Gastroesophageal sphincter (tissue), 4 donors: ENCODE data around the gene TCP11. TPM values are rescaled to one million over a fixed set of nuclear protein-coding genes. Genes with fewer than 3 reads are reported as not detected.

Experiments used
- ATAC-seq: fragments of 150-250 bp; one replicate; pipeline ENCODE4 v1.9.1; 2016; ENCODE audit warnings: mild to moderate bottlenecking, moderate library complexity
- H3K27ac ChIP-seq, 4 donors: fragments of 200-600 bp; sonication (generic) in 3 of 4; 1 replicate in 3 of 4; 2 replicates in 1 of 4; pipeline ENCODE4 v1.5.1; 2016 to 2019
- H3K27me3 ChIP-seq: fragments of 200-600 bp; sonication (generic); one replicate; pipeline ENCODE4 v1.5.1; 2019
- H3K36me3 ChIP-seq, 2 donors: fragments of 200-600 bp; sonication (generic); one replicate each; pipeline ENCODE4 v1.5.1; 2019; ENCODE audit warnings: control low read depth in 1 of 2
- H3K4me1 ChIP-seq, 3 donors: fragments of 200-600 bp; sonication (generic); 1 replicate in 2 of 3; 2 replicates in 1 of 3; pipeline ENCODE4 v1.5.1; 2016 to 2019; ENCODE audit warnings: control low read depth in 2 of 3
- H3K4me3 ChIP-seq, 2 donors: fragments of 200-600 bp; sonication (generic); one replicate each; pipeline ENCODE4 v1.5.1; 2019; ENCODE audit warnings: mild to moderate bottlenecking in 1 of 2, moderate library complexity in 1 of 2
- H3K9me3 ChIP-seq, 3 donors: fragments of 200-600 bp; sonication (generic); one replicate each; pipeline ENCODE4 v1.5.1; 2017 to 2019; ENCODE audit warnings: control low read depth in 2 of 3
- CTCF ChIP-seq, 4 experiments: fragments of 200-600 bp in 2 of 4; fragments of 450-650 bp in 2 of 4; sonication (generic) in 1 of 4; IDR thresholded peaks; one replicate each; pipeline ENCODE4 v1.5.1; 2017 to 2019; ENCODE audit warnings: antibody characterized with exemption in 4 of 4, mild to moderate bottlenecking in 2 of 4, moderate library complexity in 2 of 4
- EP300 ChIP-seq: sonication (generic); formaldehyde crosslinking; IDR thresholded peaks from one replicate; pipeline ENCODE4 v1.6.1; 2017; ENCODE audit warnings: antibody characterized with exemption, mild to moderate bottlenecking
- POLR2A ChIP-seq, 2 donors: fragments of 450-650 bp; IDR thresholded peaks; one replicate each; pipeline ENCODE4 v1.6.1; 2017; ENCODE audit warnings: antibody characterized with exemption in 2 of 2, mild to moderate bottlenecking in 2 of 2, moderate library complexity in 1 of 2
- POLR2AphosphoS5 ChIP-seq: sonication (generic); formaldehyde crosslinking; IDR thresholded peaks from one replicate; pipeline ENCODE4 v1.6.1; 2017; ENCODE audit warnings: antibody characterized with exemption
- WGBS, 2 donors: methylation state at CpG; one replicate each; pipeline ENCODE4 v1.1.5; 2018; ENCODE audit warnings: low coverage in 1 of 2; 5-methylcytosine and 5-hydroxymethylcytosine counted together
- total RNA-seq, 4 donors: library from RNA; depleted of rRNA; stranded (reverse); fragments of >200 nt; gene quantifications; one replicate each; pipeline ENCODE4 v1.1.0, GENCODE V29; 2016

The TCP11 gene
- total RNA-seq, 4 donors from 2014 or later: 0.77 TPM; not detected in 3

GRCh38 chr6:35082733-35083403 is 58.3 kb downstream of the TCP11 start:
- Histone ChIP-seq H3K4me1 (peaks cover 0 to 76% (median 12%) of the 10 kb centered on the region in 3 donors), H3K27me3 (no peaks in the 10 kb centered on the region), H3K9me3 (no peaks in the 10 kb centered on the region), H3K4me3 (no peak overlapping the region), H3K36me3 (peaks cover 0 to 100% of the 10 kb centered on the region in 2 donors), H3K27ac (peak overlapping the region in 3 of 4 donors; percentile 68 to 72 (median 68))
- WGBS, 2 donors: 100% methylated on average over 1 of the region's 13 CpGs; no CpG with 5 or more reads in 1 of the 2 donors
- TF ChIP-seq CTCF (IDR thresholded peaks at IDR 0.05) (no peak), EP300 (no peak), POLR2A (IDR thresholded peaks at IDR 0.05) (no peak), POLR2AphosphoS5 (no peak)
- no peak for ATAC-seq

GRCh38 chr6:35082046-35082732 is 59.0 kb downstream of the TCP11 start:
- 37% methylated on average over 5 of the region's 19 CpGs; no CpG with 5 or more reads in 1 of the 2 donors for WGBS, 2 donors
- no peak overlapping the region for H3K4me3 ChIP-seq
- ATAC-seq: no peak
- peaks cover 0 to 70% (median 12%) of the 10 kb centered on the region in 3 donors for H3K4me1 ChIP-seq
- peak in 1 of 4 experiments; percentile 3 for TF ChIP-seq CTCF (IDR thresholded peaks at IDR 0.05)
- TF ChIP-seq POLR2AphosphoS5: no peak
- peaks cover 0 to 100% of the 10 kb centered on the region in 2 donors for H3K36me3 ChIP-seq
- no peaks in the 10 kb centered on the region for H3K27me3 ChIP-seq
- H3K9me3 ChIP-seq: no peaks in the 10 kb centered on the region
- H3K27ac ChIP-seq: peak overlapping the region in 3 of 4 donors; percentile 68 to 72 (median 68)

DNA sequence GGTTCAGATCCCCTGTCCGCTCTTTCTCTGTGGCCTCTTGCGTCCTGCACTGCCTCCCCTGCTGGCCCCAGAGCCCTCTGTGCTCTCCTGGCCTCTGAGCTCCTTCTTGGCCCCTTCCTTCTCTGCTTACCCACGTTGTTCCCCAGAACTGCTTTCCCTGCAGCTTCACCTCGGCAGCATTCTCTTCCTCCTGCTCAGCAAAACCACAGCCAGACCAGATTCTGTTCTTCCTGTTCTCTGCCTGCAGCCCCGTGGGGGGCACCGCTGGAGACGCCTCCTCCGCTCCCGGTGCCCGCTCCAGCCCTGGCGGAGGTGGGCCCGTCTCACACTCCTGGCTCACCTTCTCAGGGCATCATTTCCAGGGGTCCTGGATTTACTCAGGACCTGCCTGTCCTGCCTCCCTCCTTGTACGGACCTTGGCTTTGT is 59.7 kb downstream of the TCP11 start:
- peaks cover 0 to 100% of the 10 kb centered on the region in 2 donors for H3K36me3 ChIP-seq
- peak; percentile 8 for ATAC-seq
- H3K4me1 ChIP-seq: peaks cover 0 to 63% (median 12%) of the 10 kb centered on the region in 3 donors

DNA sequence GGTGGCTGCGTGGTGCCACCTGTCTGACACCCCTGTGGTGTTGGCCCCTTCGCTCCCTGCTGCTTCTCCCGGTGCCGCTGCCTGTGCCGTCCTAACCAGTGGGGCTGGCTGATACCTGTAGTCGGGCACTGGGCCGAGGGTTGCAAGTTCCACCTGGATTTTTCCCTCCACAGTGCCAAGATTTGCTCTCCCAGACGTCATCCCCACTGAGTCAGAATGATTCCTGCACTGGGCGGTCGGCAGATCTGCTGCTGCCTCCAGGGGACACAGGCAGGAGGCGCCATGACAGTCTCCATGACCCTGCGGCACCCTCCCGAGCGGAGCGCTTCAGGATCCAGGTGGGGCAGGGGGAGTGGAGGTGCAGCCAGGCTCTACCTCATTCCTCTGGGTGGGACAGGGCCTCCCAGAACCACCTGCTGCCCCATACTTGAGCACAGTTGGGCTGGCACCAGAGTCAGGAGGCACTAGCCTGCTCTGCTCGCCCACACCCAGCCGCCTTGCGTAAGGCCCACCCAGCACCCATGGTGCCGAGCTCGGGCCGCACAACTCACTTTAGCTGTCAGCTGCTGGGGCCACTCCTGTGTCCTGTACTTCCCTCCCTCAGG is 60.2 kb downstream of the TCP11 start:
- ATAC-seq: no peak
- Histone ChIP-seq H3K27ac (peak overlapping the region in 3 of 4 donors; percentile 68 to 72 (median 68)), H3K4me3 (no peak overlapping the region), H3K4me1 (peaks cover 0 to 62% (median 12%) of the 10 kb centered on the region in 3 donors), H3K27me3 (no peaks in the 10 kb centered on the region), H3K36me3 (peaks cover 0 to 100% of the 10 kb centered on the region in 2 donors), H3K9me3 (no peaks in the 10 kb centered on the region)
- WGBS, 2 donors: 60% methylated on average over 1 of the region's 21 CpGs; no CpG with 5 or more reads in 1 of the 2 donors
- TF ChIP-seq POLR2AphosphoS5 (no peak), EP300 (no peak), CTCF (IDR thresholded peaks at IDR 0.05) (no peak), POLR2A (IDR thresholded peaks at IDR 0.05) (no peak)

More for the DNA sequence above, 59.7 kb downstream of the TCP11 start:
- H3K4me3 ChIP-seq: no peak overlapping the region
- whole genome bisulfite sequencing, 2 donors: 35 to 48% methylated on average over 4 to 12 of the region's 13 CpGs
- H3K27me3 ChIP-seq: no peaks in the 10 kb centered on the region
- no peak for TF ChIP-seq CTCF (IDR thresholded peaks at IDR 0.05)
- no peak for TF ChIP-seq POLR2AphosphoS5
- TF ChIP-seq EP300: no peak
- TF ChIP-seq POLR2A (IDR thresholded peaks at IDR 0.05): no peak
- no peaks in the 10 kb centered on the region for H3K9me3 ChIP-seq
- peak overlapping the region in 3 of 4 donors; percentile 68 to 72 (median 68) for H3K27ac ChIP-seq
